Superior temporal gyrus (tissue), 1 donor: ENCODE results near the gene PGAM1.
"Not testable (repeated sequence)": the region's sequence is repeated elsewhere in the genome, so short reads cannot be mapped to it uniquely, and the experiment has no call there.

Experiments
- DNase-seq: peaks from one replicate; pipeline ENCODE4 v3.0.0-alpha.2; 2016; ENCODE audit errors: extremely low spot score

Gene PGAM1

DNA sequence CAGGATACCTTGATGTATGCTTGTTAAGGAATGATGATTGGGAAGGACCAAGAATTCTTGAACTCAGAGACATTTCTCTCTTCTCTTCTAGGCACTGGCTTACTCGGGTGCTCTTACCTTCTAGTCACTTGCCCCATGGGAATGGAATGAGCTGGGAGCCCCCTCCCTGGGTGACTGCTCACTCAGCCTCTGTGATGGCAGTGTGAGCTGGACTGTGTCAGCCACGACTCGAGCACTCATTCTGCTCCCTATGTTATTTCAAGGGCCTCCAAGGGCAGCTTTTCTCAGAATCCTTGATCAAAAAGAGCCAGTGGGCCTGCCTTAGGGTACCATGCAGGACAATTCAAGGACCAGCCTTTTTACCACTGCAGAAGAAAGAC, 30.7 kb downstream of the PGAM1 start:
- DNase-seq: no peak

DNA sequence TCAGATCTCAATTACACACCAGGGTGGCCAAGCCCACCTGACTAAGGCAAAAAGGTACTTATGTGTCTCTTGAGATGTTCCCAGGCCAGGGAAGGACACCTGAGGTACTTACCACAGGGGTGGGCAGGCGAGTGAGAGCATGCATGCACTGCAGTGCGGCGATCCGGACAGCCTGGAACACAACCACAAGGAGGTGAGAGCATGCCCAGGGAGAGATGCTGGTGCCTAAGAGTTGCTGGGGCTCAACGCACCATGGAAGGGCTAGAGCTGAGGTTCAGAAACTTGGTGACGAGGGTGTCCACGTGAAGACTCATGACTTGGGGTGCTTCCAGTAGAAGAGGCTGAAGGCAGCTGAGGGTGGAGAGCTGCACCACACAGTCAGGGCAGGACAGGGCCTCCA, 33.1 kb downstream of the PGAM1 start:
- DNase-seq: no peak

GRCh38 chr10:97459933-97460332, 33.9 kb downstream of the PGAM1 start:
- no peak for DNase-seq

- no peak for DNase-seq
Observed at GRCh38 chr10:97462309-97462708, 36.3 kb downstream of the PGAM1 start.

GRCh38 chr10:97463363-97464132, 37.6 kb downstream of the PGAM1 start:
- peak; percentile 80 for DNase-seq

GRCh38 chr10:97464226-97464625, 38.2 kb downstream of the PGAM1 start:
- DNase-seq: no peak

- no peak for DNase-seq
Observed at GRCh38 chr10:97465982-97466381, 40.0 kb downstream of the PGAM1 start.

DNA sequence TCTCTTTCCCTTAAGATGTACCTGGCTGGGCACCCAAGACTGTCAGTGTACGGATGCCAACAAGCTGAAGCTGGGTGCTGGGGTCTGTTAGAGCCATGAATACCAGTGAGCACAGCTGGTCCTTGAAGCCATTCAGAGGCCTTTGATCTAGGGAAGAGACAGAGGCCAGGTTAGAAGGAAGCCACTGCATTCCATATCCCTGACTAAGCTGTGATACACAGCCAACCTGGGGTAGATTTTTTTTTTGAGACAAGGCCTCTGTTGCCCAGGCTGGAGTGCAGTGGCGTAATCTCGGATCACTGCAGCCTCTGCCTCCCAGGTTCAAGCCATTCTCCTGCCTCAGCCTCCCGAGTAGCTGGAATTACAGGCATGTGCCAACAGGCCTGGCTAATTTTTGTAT, 40.8 kb downstream of the PGAM1 start:
- DNase-seq: no peak

DNA sequence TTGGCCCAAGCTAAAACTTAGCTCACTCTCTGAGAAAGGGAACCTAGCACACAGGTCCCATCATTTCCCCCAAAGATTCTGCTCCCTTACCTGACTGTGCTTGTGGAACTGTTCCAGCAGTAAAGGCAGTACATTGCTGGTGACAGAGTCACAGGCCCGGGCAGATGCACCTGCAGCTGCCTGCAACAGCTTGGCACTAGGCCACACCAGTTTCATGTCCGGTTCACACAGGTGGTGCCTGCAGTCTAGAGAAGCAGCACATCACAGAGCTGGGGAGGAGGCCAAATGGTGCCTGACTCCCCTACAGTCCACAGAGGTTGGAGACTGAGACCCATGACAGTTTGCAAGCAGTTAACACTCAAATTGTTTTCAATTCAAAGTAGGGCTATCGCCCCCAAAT, 42.2 kb downstream of the PGAM1 start:
- no peak for DNase-seq

DNA sequence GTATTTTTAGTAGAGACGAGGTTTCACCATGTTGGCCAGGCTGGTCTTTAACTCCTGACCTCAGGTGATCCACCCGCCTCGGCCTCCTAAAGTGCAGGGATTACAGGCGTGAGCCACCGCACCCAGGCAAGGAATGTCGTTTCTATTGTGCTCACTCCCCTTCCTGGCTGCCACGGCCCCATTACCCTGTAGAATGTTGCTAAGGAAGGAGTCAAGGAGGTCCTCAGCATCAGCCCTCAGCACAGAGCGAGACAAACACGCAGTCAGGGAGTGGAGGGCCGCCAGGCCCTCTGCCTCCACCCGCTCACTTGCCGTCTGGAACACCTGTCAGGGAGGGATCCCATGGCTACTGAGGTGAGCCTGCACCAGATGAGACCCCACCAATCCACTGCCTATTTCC, 42.8 kb downstream of the PGAM1 start:
- not testable (repeated sequence) for DNase-seq

DNA sequence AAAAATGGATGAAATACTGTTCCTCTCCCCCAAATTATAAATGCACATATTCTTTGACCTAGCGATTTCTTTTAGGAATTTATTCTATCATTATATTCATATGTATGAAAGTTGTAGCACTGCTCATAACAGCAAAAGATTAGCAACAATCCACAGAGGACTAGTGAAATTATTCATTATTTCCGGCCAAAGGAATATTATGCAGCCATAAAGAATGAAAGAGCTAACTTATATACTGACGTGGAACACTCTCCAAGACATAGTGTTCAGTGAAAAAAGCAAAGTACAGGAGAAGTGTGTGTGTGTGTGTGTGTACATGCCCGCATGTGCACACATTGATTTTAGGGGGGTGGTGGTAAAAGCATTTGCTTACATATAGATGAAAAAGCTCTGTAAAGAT, 48.9 kb downstream of the PGAM1 start:
- DNase-seq: no peak

DNA sequence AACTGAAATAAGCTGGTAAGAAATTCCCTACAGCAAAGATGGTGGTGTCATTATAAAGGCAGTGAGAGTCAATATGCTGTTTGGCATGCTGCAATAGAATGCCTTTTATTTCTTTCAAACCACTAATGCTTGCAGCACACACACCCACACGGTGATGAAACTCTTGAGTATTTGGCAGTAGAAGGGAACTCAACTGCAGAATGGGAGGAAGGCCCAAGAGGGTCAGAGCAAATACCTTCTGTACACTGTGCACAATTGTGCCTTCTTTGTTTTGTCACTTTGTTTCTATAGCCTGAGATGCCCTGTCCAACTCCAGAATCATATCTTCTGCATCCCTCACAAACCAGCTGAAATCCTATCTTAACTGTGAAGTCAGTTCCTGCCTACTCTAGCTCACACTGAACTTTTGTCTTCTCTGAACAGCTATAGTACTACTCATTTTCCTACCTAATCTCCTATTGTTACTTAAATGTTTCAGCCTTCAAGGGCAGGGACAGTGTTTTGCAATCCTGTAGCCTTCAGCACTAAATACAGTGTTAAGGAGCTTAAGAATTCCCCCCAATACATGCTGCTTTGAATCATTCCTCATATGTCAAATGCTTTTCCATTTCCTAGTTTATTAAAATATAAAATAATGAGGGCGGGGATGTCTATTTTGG, 50.1 kb downstream of the PGAM1 start:
- peak; percentile 34 for DNase-seq

- not testable (repeated sequence) for DNase-seq
Observed at GRCh38 chr10:97479410-97479809, 53.4 kb downstream of the PGAM1 start.

DNA sequence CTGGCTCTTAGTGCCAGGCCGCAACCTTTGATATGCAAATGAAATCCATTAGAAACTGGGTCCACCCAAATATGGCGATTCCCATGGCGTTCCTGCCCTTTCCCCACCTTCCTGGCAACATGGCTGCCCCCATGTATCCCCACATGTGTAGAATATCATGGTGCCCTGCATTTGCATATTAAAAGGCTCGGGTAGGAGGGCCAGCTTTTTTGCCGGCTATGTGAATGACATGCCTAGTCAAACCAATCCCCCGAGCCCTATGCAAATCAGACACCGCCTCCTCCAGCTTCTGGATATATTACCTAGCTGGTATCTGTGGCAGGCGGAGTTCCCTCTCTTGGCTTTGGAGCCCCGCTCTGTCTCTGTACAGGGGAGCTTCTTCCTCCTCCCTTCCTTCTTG, 53.9 kb downstream of the PGAM1 start:
- no peak for DNase-seq

GRCh38 chr10:97481071-97481470, 55.1 kb downstream of the PGAM1 start:
- DNase-seq: no peak

DNA sequence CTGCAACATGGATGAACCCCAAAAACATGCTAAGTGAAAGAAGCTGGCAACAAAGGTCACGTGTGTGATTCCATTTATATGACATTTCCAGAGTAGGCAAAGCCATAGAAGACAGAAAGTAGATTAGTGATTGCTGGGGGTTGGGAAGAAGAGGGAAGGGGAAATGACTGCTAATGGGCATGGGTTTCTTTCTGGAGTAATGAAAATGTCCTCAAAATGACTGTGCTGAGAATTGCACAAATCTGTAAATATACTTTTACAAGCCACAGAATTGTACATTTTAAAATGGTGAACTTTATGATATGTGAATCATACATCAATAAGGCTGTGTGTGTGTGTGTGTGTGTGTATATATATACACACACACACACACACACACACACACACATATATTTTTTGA, 56.4 kb downstream of the PGAM1 start:
- no peak for DNase-seq
